HG02610 (cell line): ENCODE results near the gene LRRC10B.

Experiments used
- ATAC-seq: cut with Tn5 transposase; IDR thresholded peaks from one replicate; pipeline ENCODE4 v1.9.1; 2021; ENCODE audit warnings: mild to moderate bottlenecking, moderate library complexity; ENCODE audit not compliant: unreplicated experiment

The LRRC10B gene

DNA sequence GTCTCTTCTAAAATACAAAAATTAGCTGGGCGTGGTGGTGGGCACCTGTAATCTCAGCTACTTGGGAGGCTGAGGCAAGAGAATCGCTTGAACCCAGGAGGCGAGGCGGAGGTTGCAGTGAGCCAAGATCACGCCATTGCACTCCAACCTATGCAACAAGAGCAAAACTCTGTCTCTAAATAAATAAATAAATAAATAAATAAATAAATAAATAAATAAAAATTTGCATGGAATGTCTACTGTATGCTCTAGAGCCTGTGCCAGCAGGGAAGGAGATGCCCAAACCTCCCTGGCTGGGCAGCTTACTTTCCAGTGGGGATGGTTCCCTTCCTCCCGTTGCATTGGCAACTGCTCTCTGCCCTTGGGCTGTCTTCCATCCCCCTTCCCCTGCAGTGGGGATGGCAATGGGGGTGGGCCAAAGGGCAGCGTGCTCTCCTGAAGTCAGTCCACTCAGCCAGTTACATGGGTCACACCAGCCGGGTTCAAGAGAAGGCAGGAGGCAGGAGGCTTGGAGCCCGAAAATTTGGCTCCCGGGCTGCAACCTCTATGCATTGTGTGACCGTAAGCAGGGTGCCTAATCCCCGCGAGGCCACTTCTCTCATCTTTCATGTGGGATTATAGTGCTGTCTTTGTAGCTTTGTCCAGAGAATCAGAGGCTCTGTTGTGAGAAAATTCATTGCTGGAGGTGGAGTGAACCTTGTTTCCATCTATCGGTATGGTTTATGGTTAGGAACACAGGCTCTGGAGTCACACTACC lies 1.4 kb upstream of the LRRC10B start:
- no peak for ATAC-seq

DNA sequence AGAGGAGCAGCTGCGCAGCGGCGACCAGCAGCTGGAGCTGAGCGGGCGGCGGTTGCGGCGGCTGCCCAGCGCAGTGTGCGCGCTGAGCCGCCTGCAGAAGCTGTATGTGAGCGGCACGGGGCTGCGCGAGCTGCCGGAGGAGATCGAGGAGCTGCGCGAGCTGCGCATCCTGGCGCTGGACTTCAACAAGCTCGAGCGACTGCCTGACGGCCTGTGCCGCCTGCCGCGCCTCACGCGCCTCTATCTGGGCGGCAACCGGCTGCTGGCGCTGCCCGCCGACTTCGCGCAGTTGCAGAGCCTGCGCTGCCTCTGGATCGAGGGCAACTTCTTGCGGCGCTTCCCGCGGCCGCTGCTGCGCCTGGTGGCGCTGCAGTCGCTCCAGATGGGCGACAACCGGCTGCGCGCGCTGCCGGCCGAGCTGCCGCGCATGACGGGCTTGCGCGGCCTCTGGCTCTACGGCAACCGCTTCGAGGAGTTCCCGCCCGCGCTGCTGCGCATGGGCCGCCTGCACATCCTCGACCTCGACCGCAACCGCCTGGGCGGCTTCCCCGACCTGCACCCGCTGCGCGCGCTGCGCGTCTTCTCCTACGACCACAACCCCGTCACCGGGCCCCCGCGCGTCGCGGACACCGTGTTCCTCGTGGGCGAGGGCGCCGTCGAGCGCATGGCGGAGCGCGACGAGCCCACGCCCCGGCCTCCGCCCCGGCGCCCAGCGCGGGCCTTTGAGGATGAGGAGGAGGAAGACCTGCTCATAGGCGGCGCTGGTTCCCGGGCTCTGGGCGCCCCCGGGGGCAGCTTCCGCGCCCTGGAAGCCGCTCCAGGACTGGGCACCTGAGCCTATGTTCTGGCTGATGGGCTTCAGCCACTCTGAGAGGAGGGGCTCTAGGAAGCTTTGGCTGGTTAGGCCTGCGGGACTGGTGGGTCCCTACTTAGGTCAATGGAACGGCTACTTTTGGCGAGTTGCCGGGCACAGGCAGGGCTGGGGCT lies 787 bp downstream of the LRRC10B start:
- no peak for ATAC-seq

DNA sequence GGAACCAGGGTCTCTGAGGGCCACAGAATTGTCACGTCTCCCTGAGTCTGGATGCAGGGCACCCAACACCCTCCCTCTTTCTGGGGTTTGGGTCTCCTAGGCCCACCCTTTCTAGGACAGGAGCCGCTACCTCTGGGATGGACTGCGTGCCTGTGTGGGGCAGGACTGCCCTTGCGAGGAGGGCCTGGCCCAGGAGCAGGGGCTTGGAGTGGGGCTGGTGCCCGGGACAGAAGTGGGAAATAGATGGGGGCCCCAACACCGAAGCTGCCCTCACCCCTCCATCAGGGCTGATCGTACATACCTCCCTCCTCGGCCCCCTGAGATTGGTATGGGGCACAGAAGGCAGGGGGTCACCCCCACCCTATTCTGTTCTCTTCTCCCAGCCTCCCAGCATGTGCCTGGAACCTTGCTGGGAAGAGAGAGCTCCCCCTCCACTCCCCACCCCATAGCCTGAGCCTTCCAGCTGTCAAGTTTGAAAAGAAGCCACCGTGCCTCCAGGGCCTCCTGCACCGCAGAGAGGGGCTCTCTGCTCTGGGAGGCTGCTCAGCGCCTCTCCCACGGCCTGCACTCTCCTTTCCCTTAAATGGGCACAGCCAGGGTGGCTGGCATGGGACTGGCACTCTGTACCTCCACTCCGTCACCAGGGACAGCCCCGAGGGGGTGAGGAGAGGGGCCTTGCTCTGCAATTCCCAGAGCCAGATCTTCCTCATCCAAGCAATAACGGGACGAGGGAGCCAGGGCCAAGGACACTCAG lies 1.8 kb downstream of the LRRC10B start:
- ATAC-seq, result no peak

DNA sequence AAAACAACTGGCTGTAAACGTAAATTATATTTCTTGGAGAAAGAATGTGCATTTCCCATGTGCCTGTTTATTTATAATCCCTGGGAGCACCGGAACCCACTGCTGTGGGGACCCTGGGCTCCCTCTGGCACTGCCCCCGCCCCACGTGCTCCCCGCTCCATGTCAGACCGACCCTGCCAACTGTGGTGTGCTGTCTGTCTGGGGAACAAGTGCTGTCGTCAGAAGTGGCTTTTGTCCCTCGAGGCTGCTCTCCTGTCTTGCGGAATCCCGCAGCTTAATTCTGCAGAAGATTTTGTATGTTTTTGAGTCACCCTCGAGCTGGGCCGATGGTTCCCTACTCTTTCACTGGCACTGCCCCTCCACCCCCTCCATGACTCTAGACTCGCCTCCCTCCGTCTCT lies 2.4 kb downstream of the LRRC10B start:
- ATAC-seq, result no peak

DNA sequence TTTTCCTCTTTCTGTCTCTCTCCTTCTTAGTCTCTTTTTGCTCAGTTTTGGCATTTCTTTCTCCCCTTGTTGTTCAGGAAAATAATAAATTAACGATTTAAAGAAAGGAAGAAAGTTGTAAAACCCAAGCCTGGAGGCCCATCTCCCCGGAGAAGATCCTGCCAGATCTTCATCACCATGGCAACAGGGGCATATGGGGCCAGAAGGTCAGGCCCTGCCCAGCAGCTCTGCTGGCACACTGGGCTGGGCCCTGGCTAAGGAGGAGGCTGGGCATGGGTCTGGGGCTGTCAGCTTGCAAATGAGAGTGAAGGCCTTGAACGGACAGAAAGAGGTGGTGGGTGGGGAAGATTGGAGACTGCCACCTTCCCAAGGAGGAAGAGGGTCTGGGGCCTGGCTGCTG lies 2.8 kb downstream of the LRRC10B start:
- ATAC-seq, result no peak

DNA sequence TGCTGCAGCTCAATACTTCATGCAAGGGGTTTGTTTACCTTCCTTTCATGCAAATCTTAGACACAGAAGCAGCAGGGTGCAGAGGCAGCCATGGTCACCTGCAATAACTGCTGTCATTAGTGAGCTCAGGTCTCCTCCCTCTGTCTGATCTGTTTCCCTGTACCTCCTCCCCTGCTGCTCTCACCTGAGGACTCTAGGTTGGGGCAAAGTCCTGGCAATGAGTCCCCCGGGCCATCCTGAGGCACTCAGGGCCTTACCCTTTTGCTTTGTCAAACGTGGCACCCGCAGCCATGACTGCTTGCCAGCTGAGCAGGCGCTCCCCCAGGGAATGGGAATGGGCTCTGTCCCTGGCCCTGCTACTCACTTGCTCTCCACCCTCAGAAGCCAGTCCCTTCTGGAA lies 3.9 kb downstream of the LRRC10B start:
- ATAC-seq, result no peak

DNA sequence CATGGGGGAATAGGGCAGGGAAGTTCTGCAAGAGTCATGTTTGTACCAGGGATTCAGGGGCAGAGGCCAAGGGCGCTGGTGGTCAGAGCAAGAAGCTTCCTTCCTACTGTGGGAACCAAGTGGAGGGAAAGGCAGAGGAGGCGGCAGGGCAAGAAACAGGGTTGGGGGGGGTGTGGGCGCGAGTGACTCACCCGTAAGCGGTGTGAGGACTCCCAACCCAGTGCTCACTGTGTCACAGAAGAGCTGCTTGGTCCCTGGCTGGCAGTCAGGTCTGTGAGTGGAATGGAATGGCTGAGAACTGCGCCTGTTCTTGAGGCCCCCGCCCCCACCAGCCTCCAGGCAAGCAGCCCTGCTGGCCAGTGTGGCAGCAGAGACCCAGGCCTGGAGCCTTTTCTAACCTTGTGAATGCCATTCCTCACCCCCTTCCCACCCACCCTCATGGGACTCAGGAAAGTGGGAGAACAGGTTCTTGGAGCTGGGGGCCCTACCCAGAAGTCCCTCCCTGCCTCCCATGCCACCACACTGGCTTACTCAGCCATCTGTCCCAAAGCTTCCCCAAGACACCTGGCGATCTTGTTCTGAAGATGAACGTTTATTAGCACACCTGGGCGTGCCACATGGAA lies 4.7 kb downstream of the LRRC10B start:
- ATAC-seq, result no peak

DNA sequence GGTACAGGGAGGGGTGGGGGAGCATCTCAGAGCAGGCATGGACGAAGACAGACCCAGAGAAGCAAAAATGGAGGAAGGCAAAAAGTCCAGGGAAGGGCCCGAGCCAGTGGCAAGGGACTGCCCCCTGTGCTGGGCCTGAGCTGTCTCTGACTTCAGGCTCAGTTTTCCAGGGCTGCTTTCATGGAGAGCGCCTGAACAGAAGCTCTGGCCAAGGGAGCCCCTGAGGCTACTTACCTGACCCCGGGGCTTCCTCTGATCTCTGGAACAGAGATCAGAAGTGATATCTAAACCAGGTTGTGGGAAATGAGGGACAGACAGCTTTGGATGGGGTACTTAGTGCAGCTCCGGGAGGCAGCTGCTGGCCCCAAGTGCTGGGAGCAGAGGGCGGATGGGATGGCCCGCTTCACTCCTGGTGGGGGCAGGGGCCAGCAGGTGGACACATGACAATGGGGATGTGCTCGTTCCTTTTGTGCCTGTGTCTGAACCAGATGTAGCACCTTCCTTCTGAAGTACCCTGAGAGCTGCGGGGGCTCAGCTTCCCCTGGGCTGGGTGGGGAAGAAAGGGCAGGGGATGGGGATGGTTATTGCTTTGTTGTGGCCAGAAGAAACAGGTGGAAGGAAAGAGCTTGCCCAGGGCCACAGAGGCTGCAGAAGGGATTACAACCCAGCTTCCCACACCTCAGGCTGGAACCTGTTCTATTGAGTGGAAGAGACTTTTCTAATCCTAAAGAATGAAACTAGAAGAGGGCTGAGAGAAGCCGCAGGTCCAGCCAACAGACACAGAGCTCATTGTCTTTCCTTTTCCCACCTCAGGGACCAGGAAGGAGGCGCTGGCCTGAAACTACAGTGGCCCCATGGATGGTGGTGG lies 5.7 kb downstream of the LRRC10B start:
- no peak for ATAC-seq

DNA sequence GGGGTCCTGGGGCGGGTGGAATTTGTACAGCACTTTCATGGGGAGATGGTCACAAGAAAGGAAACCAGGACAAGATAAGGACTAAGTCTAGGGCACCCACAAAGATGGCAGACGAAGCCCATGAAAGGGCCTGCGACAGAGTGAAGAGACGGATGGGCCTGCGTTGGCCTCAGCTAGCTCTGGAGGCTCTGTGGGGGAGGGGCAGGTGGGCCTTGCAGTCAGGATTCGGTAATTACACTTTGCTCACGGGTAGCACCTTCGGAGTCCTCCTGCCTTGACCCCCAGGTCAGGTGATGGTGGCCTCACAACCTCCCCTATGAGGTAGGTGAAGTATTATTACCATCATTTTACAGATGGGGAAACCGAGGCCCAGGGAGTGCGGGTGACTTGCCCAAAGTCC lies 7.1 kb downstream of the LRRC10B start:
- ATAC-seq, result no peak

DNA sequence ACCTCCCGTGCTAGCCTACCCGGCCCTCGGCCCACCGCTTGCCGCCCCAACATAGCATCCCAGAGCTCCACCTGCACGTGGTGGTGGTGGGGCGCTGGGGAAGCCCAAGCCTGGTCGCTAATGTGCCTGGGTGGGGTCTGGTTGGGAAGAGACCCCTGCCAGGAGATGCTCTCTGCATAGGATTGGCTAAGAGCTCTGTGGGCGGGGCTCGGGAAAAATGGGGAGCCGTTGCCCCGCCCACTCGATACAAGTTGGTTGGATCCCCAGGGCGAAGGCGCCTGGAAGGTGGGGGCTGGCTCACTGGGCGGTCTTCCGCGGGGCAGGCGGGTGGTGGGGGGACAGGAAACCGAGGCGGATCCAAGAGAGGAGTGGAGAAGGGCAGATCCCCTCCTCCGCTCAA lies 7.6 kb downstream of the LRRC10B start:
- no peak for ATAC-seq

DNA sequence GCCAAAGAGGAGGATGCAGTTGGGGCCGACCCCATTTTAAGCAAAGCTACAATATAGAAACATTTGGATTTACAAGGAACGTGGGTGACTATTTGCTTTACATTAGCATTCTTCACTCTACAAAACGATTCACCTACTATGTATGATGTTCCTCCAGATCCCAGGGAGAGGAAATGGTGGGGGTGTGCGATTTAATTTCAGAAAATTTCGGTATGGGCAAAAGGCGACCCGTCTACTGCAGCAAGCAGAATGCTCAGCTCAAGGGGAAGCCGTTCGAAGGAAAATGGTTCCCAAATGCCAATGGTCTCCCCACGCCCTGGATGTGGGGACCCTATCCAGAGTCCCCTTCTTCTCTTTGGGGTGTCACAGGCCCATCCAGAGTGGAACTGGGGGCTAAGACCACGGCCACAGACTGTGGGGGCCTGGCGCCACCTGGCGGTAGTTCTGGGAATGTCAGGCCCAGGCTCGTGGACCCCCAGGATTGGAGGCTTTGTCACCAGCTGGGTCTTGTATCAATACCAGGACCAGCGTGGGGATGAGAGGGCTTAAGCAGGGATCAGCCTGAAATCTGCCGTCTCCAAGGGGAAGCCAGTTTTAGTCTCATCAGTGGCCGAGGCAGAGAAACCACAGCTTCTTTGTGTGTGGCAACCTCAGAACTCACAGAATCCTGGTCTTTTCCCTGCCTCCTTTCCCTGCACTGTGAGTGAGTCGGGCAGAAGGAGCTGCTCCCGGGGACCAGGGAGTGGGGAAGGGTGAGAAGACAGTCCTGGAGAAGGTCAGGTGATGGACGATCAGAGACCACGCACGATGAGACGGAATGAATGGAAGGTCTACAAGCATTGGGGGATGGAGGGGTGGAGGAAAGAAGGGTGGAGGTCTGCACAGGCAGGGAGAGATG lies 8.4 kb downstream of the LRRC10B start:
- ATAC-seq, result no peak

DNA sequence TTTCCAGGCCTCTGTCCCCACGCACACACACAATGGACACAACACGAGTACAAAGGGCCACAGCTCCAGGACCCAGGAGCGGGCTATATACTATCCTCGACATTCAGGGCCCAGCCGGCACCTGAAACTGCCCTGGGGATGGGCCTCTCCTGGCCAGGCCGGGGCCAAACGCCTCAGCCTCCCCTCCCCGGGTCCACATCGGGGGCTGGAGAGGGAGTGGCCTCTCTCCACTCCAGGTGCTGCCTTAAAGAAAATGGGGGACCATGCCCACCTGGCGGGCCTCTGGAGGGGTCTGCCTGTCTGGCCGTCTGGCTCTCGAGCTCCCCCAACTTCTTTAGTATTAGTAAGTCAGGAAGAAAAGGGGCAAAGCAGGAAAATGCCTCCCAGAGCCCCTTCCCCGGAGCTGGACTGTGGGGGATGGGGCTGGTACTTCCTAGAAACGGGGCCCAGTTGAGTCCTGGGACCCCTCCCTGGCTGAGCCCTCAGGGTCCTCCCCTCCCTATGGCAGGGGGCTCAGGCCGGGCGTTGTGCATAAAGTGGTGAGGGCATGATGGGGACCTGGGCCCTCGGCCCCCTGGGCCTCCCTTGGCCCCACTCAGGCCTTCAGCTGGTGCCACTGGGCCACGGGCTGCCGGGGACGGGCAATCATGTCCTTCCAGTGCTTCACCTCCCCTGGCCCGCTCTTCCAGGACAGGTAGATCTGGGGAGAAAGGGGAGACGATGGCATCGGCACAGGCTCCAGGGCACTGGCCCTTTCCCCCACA lies 9.7 kb downstream of the LRRC10B start:
- no peak for ATAC-seq

DNA sequence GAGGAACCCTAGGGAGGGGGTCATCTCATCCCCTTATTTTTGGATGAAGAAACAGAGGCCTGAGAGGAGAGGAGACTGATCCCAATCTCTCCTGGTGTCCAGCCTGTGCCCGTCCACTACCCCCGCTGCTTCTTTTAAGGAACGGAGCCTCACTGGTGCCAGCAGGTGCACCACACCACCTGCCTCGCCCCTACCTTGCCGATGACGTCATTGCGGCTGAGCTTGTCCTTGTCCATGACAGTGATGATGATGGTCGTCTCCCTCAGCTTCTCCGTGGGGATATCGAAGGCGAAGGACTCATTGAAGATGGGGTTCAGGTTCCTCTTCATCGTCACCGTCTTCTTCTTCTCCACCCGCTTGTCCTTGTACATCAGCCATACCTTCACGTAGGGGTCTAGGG lies 14.3 kb downstream of the LRRC10B start:
- no peak for ATAC-seq

DNA sequence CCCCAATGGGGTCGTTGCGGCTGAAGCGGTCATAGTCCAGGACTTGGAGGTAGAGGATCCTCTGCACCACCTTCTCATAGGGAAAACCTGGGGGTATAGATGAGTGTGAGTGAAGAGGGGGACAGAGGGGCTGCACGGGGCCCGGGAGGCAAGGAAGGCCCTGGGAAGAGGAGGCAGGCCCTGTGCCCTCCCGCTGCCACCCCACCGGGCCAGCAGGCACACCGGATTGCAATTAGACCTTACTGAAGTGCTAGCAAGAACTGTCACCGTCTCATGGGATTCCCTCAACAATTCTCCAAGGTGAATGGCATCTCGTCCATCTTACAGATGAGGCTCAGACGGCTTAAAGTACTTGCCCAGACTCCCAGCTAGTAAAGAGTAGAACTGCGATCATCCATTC lies 15.9 kb downstream of the LRRC10B start:
- no peak for ATAC-seq

DNA sequence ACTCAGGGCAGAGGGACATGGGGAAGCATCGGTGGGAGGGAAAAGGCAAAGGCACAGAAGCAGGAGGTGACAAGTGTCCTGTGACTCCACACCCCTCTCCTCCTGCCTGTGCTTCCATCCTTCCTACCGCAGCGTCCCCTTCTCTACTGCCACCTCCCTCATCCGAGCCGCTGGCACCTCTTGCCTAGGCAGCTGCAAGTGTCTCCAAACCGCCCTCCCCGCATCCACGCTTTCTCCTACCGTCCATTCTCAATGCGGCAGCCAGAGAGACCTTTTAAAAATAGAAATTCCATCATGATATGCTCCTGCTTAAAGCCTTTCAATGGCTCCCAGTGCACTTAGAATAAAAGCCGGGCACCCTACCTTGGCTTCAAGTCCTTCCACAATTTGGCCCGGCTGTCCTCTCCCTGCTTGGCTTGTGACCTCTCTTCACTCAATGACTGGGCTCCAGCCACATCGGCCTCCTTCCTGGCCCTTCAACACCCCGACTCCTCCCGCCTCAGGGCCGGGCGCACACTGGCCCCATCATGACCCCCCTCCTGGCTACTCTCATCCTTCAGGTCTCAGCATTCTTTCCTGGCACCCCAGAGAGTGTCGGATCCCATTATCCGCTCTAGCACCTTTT lies 16.5 kb downstream of the LRRC10B start:
- ATAC-seq, result no peak

DNA sequence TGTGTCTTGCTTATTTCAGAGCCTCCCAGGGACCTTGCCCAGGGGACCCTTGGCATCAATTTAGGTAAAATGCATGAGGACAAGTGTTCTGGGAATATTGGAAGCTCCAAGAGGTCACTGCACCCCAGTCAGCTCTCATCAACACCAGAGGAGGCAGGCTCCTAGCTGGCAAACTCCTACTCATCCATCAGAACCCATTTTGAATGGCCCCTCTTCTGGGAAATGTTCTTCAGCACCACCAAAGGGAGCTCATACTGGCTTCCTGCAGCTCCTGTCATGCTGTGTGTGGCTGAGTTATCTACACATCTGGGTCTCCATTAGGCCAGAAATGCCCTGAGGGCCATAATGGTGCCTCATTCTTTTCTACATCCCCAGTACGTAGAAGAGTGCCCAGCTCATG lies 17.7 kb downstream of the LRRC10B start:
- no peak for ATAC-seq

DNA sequence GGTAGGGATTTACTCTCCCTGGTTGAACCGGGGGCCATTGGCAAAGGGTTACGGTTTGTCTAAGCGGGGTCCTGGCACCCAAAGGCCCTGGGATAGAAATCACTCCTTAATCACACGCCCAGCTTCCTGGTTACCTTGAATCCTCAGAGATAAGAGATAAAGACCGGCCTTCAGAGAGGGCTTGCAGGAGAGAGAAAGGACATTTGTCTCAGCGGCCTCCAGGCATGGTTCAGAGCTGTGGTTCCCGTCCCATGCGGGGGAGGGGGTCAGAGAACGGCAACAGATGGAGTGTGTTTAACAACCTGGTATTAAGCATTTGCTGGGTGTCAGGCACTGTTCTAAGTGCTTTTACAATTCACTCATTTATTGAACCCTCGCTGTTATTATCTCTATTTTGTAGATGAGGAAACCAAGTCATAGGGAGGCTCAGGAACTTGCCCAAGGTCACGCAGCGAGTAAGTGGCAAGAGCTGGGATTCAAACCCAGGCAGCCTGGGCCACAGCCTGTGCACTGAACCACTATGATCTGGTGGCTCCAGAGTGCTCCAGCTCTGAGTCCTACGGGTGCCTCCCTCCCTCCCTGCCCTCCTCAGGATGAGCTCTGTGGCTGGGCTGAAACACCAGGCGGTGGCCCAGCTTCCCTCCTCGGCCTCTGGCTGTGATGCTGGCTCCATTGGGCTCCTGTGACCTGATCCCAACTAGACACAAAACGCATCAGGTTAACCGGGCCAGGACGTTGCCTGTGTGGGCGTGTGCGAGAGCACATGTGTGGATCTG lies 18.6 kb downstream of the LRRC10B start:
- ATAC-seq, result no peak
